DND-41 (cell line): ENCODE data around the gene SEC24C.

Experiments used
- CTCF ChIP-seq: IDR thresholded peaks from 2 replicates; pipeline ENCODE4 v1.5.1; 2012; ENCODE audit warnings: borderline replicate concordance, low read length, moderate library complexity, mild to moderate bottlenecking; ENCODE audit not compliant: poor library complexity, severe bottlenecking; ENCODE audit errors: extremely low read depth
- EZH2 ChIP-seq: IDR thresholded peaks from 3 replicates; pipeline ENCODE4 v1.6.1; 2012; ENCODE audit warnings: borderline replicate concordance, low read depth, mild to moderate bottlenecking, moderate library complexity, low read length, inconsistent platforms; ENCODE audit not compliant: severe bottlenecking

GRCh38 chr10:73781548-73781878, 37.3 kb downstream of the SEC24C start:
- TF ChIP-seq CTCF, result no peak
- TF ChIP-seq EZH2, result no peak
